Measurements from ENCODE around the gene MIP.
"Not testable (repeated sequence)": the region's sequence is repeated elsewhere in the genome, so short reads cannot be mapped to it uniquely, and the experiment has no call there.

Gene MIP

GRCh38 chr12:56454557-56454956, at the start of gene MIP:
Gene MIP, minus strand, starts transcription at chr12:56454657. Its CDS starts 44 bp downstream, at chr12:56454613.
- no peak for DNase-seq

- not testable (repeated sequence) for DNase-seq
Measured at GRCh38 chr12:56499879-56500278, 45.4 kb upstream of the MIP start.

- DNase-seq = not testable (repeated sequence)
Measured at GRCh38 chr12:56499452-56499851, 45.0 kb upstream of the MIP start.

GRCh38 chr12:56498126-56498902, 43.9 kb upstream of the MIP start:
- DNase-seq = not testable (repeated sequence)

- DNase-seq = peak in 35 of 56 donors; percentile 2 to 65 (median 20)
Measured at GRCh38 chr12:56496704-56497103, 42.2 kb upstream of the MIP start.

GRCh38 chr12:56494481-56494880, 40.0 kb upstream of the MIP start:
- not testable (repeated sequence) for DNase-seq

- not testable (repeated sequence) for DNase-seq
Measured at GRCh38 chr12:56494106-56494415, 39.6 kb upstream of the MIP start.

- DNase-seq = not testable (repeated sequence)
Measured at GRCh38 chr12:56493409-56494105, 39.1 kb upstream of the MIP start.

GRCh38 chr12:56490360-56490759, 35.9 kb upstream of the MIP start:
- no peak for DNase-seq

- DNase-seq = peak in 53 of 56 donors; percentile 26 to 84 (median 66)
Measured at GRCh38 chr12:56488041-56488955, 33.8 kb upstream of the MIP start, which contains the start of gene GLS2. Gene GLS2, minus strand, starts transcription at chr12:56488161. Its CDS starts 43 bp downstream, at chr12:56488118.

- DNase-seq = peak in 21 of 56 donors; percentile 10 to 53 (median 26)
Measured at GRCh38 chr12:56487448-56488040, 33.1 kb upstream of the MIP start.

GRCh38 chr12:56486694-56487093, 32.2 kb upstream of the MIP start:
- no peak for DNase-seq

GRCh38 chr12:56484566-56484965, 30.1 kb upstream of the MIP start:
- no peak for DNase-seq

- no peak for DNase-seq
Measured at GRCh38 chr12:56479625-56480024, 25.2 kb upstream of the MIP start.

GRCh38 chr12:56477521-56478225, 23.2 kb upstream of the MIP start:
- DNase-seq = no peak

- DNase-seq = no peak
Measured at GRCh38 chr12:56476972-56477432, 22.5 kb upstream of the MIP start.

GRCh38 chr12:56476143-56476542, 21.7 kb upstream of the MIP start:
- DNase-seq = no peak

- DNase-seq = no peak
Measured at GRCh38 chr12:56474389-56474788, 19.9 kb upstream of the MIP start.

- peak in 23 of 56 donors; percentile 2 to 52 (median 27) for DNase-seq
Measured at GRCh38 chr12:56469007-56469930, 14.8 kb upstream of the MIP start.
